SK-N-SH treated with all-trans-retinoic acid at 6 μM for 48 hours (cell line): ENCODE measurements around the gene GTF2IRD1.

Experiments
- RARB ChIP-seq: fragments of 250-450 bp; sonication (Bioruptor Pico); IDR thresholded peaks from 2 replicates; pipeline ENCODE4 v1.8.0; 2021; ENCODE audit warnings: mild to moderate bottlenecking, moderate library complexity
- ZNF70 ChIP-seq: fragments of 450-650 bp; formaldehyde crosslinking; IDR thresholded peaks from 2 replicates; pipeline ENCODE4 v1.5.0; 2020; ENCODE audit warnings: mild to moderate bottlenecking, moderate library complexity
- TF ChIP-seq, protein P1 (sequence below): fragments of 250-450 bp; sonication (Bioruptor Pico); IDR thresholded peaks from 2 replicates; pipeline ENCODE4 v1.8.0; 2020; ENCODE audit warnings: mild to moderate bottlenecking, moderate library complexity, borderline replicate concordance

DNA sequence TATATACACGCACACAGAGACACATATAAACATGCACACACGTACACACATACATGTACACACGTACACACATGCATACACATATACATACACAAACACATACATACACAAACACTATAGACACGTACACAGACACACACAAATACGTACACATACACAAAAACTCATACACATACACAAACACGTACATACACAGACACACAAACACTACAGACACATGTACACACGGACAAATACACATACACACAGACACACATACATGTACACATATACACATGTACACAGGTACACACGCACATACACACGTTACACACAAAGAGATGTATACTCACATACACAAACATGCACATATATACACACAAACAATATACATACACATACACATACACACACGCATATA is 35.2 kb upstream of the GTF2IRD1 start:
- TF ChIP-seq ZNF70 (CRISPR knock-in tag) (no peak), RARB (no peak)
- TF ChIP-seq, protein P1, sequence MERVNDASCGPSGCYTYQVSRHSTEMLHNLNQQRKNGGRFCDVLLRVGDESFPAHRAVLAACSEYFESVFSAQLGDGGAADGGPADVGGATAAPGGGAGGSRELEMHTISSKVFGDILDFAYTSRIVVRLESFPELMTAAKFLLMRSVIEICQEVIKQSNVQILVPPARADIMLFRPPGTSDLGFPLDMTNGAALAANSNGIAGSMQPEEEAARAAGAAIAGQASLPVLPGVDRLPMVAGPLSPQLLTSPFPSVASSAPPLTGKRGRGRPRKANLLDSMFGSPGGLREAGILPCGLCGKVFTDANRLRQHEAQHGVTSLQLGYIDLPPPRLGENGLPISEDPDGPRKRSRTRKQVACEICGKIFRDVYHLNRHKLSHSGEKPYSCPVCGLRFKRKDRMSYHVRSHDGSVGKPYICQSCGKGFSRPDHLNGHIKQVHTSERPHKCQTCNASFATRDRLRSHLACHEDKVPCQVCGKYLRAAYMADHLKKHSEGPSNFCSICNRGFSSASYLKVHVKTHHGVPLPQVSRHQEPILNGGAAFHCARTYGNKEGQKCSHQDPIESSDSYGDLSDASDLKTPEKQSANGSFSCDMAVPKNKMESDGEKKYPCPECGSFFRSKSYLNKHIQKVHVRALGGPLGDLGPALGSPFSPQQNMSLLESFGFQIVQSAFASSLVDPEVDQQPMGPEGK (CRISPR knock-in tag): no peak
